ENCODE results near the gene TIGD1.

Gene TIGD1

DNA sequence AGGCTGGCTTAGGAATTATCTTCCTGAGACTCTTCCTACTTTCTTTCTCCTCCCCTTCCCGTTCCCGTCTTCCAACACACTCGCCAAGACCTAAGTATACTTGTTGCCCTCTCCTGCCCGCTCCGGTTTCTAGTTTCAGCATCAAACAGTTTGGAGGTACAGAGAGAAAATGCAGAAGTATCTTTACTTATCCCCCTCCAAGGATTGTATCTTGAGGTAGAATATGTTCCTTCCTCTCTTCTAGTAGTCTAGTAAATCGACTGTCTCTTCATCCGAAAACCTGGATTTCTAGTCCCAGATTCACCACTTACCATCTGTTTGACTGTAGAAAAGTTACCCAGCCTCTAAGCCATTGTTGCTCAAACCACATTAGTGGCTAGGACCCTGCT lies 887 bp upstream of the TIGD1 start:
- FAIRE-seq (no peak), DNase-seq (ENCODE audit: insufficient read length, low spot score) (no peak)
- no peak for TF ChIP-seq POLR2A (IDR thresholded peaks at IDR 0.05; ENCODE audit: low read depth, low read length)

DNA sequence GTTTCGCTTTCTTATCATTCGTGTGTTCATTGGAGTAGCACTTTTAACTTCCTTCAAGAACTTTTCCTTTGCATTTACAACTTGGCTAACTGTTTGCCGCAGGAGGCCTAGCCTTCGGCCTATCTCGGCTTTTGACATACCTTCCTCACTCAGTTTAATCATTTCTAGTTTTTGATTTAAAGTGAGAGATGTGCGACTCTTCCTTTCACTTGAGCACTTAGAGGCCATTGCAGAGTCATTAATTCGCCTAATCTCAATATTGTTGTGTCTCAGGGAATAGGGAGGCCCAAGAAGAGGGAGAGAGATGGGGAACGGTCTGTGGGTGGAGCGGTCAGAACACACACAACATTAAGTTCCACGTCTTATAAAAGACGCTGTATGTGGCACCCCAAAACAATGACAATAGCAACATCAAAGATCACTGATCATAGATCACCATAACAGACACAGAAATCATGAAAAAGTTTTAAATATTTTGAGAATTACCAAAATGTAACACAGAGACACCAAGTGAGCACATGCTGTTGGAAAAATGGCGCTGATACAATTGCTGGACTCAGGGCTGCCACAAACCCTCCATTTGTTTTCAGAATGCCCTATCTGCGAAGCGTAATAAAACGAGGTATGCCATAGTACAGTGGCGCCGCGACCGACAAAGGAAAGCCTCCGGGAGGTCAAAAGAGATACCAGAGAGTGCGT lies 553 bp downstream of the TIGD1 start:
- FAIRE-seq = no peak

DNA sequence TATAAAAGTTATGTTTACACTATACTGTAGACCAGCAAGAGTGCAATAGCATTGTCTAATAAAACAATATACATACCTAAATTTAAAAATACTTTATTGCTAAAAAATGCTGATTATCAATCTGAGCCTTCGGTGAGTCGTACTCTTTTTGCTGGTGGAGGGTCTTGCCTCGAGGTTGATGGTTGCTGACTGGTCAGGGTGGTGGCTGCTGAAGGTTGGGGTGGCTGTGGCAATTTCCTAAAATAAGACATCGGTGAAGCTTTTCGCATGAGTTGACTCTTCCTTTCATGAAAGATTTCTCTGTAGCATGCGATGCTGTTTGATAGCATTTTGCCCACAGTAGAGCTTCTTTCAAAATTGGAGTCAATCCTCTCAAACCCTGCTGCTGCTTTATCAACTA lies 2.4 kb downstream of the TIGD1 start:
- no peak for TF ChIP-seq POLR2A (IDR thresholded peaks at IDR 0.05; ENCODE audit: low read depth, low read length)
- no peak for FAIRE-seq
- no peak for DNase-seq (ENCODE audit: insufficient read length, low spot score)

More for the DNA sequence above, 553 bp downstream of the TIGD1 start:
- no peak for TF ChIP-seq POLR2A (IDR thresholded peaks at IDR 0.05; ENCODE audit: low read depth, low read length)
- DNase-seq (ENCODE audit: insufficient read length, low spot score) = no peak

DNA sequence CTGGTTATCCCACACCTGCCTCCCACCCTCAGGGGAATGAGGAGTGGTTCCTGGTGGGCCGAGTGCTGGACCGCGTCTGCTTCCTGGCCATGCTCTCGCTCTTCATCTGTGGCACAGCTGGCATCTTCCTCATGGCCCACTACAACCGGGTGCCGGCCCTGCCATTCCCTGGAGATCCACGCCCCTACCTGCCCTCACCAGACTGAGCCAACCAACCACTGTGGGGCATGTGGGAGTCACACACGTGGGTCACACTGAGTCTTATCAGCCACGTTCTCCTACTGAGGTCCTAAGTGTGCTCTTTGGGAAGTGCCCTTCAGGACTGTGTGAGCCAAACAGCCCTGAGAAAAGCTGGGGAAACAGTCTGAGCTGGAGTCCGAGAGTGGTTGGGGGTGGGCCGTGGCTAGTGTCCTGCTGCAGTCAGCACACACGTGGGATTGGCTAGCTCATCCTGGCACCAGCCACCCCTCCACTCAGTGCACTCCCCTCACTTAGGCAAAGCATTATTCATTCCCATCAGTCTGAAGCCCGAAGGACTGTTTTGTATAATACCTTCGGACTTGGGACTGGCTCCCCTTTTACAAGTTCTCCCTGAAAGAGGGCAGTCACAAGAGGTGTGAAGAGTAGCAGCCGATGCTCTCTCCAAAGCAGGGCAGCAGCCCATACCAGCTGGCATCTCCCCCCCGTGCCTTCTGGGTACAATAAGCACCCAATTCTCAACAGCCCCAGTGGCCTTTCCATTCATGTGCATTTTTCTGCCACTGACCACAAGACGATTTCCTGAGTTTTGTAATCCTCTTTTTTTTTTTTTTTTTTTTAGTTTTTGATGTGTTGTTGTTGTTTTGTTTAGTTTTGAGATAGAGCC lies 4.6 kb downstream of the TIGD1 start:
- TF ChIP-seq POLR2A (IDR thresholded peaks at IDR 0.05; ENCODE audit: low read depth, low read length) = no peak
- no peak for FAIRE-seq
- DNase-seq (ENCODE audit: insufficient read length, low spot score) = no peak

DNA sequence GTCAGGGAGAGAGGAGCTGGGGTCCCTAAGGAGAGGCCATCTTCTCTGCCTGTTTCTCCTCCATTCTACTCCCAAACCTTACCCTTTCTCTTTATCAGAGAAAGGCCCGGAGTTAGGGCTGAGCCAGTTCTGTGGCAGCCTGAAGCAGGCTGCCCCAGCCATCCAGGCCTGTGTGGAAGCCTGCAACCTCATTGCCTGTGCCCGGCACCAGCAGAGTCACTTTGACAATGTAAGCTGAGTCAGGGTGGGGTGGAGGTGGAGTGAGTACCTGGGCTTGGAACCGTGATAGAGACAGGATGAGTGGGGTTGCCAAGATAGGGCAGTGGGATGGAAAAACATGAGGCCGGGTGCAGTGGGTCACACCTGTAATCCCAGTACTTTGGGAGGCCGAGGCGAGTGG lies 5.7 kb downstream of the TIGD1 start:
- no peak for TF ChIP-seq POLR2A (IDR thresholded peaks at IDR 0.05; ENCODE audit: low read depth, low read length)
- no peak for FAIRE-seq
- DNase-seq (ENCODE audit: insufficient read length, low spot score) = no peak

DNA sequence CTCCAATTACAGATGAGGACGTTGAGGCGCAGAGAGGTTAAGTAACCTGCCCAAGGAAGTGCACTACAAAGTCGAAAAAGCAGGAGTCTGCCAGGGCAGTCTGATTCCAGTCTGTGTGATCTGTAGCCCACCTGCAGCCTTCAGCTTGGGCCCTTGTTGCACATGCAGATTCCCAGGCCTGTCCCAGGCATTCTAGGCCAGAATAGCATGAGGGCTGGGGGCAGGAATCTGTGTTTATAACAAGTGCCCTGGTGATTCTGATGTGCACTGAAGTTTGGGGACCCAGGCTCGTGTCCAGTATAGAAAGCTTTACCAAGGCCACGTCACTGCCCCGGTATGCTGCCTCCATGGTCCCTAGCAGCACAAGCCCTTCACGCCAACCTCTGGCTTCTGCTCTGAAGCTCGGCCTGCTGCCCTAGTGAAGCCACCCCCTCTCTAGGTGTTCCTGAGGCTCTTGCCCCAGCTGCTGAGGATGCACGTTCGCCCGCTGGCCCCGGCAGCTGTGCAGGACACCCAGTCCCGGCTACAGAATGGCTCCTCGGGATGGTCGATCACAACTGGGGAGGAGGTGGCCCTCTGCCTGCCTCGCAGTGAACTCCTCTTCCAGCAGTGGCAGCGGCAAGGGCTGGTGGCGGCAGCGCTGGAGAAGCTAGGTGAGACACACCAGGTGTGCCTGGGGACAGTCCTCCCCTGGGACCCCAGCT lies 6.3 kb downstream of the TIGD1 start:
- TF ChIP-seq POLR2A (IDR thresholded peaks at IDR 0.05; ENCODE audit: low read depth, low read length) = no peak
- no peak for FAIRE-seq
- DNase-seq (ENCODE audit: insufficient read length, low spot score) = no peak

DNA sequence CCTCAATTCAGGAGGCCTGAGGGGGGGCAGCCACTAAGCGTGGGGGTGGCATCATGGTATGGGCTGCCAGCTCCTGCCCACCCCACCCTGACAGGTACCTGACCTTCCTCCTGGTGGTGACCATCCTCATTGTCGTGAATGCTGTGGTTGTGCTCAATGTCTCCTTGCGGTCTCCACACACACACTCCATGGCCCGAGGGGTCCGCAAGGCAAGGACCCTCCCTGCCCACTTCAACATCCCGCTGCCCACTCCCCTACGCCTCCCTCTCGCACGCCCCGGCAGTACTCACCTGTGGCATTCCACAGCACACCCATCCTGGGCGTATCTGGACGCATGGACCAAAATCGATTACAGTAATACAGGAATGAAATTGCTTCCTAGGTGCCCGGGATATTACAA lies 6.9 kb downstream of the TIGD1 start:
- no peak for TF ChIP-seq POLR2A (IDR thresholded peaks at IDR 0.05; ENCODE audit: low read depth, low read length)
- FAIRE-seq = no peak
- no peak for DNase-seq (ENCODE audit: insufficient read length, low spot score)

DNA sequence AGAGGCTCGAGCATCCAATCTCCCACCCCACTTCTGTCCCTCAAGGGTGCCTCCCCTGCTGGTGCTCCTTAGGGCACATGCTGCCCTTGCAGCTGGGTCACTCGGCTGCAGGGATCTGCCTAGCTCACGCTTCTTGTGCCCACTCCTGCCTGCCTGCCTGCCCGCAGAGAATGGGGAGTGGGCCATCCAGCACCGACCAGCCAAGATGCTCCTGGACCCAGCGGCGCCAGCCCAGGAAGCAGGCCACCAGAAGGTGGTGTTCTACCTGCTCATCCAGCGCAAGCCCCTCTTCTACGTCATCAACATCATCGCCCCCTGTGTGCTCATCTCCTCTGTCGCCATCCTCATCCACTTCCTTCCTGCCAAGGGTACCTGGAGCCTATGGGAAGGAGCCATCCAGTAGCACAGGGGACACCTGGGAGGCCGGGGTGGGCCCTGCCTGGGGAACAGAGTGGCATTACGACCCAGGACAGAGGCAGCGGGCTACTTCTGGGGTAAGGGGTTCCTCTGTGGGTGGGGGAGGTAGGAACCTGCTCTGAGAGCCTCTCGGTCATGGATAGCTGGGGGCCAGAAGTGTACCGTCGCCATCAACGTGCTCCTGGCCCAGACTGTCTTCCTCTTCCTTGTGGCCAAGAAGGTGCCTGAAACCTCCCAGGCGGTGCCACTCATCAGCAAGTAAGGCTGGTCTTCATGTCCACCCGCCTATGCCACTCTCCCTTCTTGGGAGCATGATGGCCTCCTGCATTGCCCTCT lies 7.5 kb downstream of the TIGD1 start:
- FAIRE-seq (no peak), DNase-seq (ENCODE audit: insufficient read length, low spot score) (no peak)
- no peak for TF ChIP-seq POLR2A (IDR thresholded peaks at IDR 0.05; ENCODE audit: low read depth, low read length)

DNA sequence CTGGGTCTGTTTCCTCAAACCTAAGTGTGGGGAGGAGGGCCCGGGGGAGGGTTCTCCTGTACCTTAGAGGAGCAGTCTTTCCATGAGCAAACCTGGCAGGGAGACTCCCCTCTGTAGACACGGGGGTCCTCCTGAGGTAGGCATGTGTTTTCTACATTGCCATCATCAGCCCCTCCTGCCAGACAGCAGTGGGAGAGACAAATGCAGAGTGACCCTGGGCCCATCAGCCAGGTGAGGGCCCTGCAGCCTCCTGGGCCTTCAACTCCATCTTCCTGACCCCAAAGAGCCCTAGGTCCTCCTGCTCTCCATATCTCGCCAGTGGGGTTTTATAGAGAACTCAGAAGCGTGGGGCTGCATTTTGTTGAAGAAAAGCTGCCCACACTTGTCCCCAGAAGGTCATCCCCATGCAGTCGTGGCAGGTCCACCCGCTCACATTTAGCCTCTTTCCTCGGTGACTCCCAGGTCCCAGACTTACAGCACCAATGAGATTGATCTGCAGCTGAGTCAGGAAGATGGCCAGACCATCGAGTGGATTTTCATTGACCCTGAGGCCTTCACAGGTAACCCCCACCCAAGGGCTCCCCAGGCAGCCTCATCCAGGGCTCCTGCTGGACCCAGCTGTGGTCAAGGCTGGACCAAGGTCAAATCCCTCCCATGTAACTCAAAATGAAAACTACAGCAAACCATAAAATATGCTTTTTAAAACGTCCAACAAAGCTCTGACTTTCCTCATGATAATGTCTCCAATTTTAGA lies 8.2 kb downstream of the TIGD1 start:
- TF ChIP-seq POLR2A (IDR thresholded peaks at IDR 0.05; ENCODE audit: low read depth, low read length) = no peak
- no peak for FAIRE-seq
- DNase-seq (ENCODE audit: insufficient read length, low spot score) = no peak

DNA sequence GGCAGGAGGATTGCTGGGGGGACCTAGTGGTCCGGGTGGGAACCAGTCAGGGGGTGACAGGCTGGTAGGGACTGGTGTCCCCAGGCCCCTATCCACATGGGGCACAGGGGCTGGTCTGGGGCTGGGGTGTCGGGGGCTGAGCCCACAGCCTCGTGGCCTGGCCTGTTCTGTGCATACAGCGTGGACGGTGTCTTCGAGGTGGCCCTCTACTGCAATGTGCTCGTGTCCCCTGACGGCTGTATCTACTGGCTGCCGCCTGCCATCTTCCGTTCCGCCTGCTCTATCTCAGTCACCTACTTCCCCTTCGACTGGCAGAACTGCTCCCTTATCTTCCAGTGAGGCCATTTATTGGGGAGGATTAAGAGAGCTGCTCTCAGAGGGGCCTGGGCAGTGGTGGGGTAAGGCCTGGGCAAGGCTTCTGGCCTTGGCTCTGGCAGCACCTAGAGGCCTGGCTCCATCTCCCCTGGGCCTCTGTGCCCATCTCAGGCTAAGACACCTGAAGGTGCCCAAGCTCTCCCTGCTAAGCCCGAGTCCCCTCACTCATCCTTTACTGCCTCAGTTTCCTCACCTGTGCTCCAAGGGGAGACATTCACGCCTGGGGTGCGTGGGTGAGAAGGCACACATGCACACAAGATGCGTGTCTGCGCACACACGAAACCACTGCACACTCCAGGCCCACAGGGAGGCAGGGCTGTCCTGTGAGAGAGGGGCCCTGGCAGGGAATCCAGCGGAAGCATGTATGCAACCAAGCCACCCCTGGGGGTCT lies 9.0 kb downstream of the TIGD1 start:
- TF ChIP-seq POLR2A (IDR thresholded peaks at IDR 0.05; ENCODE audit: low read depth, low read length) = no peak
- DNase-seq (ENCODE audit: insufficient read length, low spot score) (no peak), FAIRE-seq (no peak)

DNA sequence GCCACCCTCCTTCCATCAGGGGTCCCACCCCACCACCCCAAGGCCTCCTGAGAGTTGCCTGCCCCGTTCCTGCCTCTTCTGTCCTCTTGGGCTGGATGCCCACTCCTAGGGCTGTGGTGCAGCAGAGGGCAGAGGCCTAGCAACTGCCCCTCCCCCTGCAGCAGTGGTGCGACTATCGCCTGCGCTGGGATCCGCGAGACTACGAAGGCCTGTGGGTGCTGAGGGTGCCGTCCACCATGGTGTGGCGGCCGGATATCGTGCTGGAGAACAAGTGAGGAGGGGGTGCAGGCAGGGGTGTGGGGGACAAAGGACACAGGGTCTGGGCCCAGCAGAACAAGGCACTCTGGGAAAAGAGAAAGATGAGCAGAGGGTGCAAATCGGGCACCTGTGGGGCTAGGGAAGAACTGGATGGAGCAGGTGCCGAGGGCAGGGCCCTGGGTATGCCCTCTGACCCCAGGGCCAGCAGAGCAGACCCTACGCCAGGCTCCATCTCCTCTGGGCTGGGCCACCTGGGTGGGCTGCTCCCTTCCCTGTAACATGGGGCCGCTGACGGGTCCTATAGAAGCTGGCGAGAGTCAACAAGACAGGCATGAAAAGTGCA lies 9.8 kb downstream of the TIGD1 start:
- DNase-seq (ENCODE audit: insufficient read length, low spot score) (no peak), FAIRE-seq (no peak)
- TF ChIP-seq POLR2A (IDR thresholded peaks at IDR 0.05; ENCODE audit: low read depth, low read length) = no peak
